Left ventricle myocardium inferior (tissue), 1 donor: ENCODE data around the gene MARCKS. TPM values are rescaled to one million over a fixed set of nuclear protein-coding genes. Genes with fewer than 3 reads are reported as not detected.
"Not testable (repeated sequence)": the region's sequence is repeated elsewhere in the genome, so short reads cannot be mapped to it uniquely, and the experiment has no call there.

ENCODE experiments used
- DNase-seq: peaks from one replicate; pipeline ENCODE4 v3.0.0-alpha.2; 2020
- H3K27ac ChIP-seq: fragments of 200-600 bp; replicated peaks from 2 replicates; pipeline ENCODE4 v1.8.0; 2021
- H3K27me3 ChIP-seq: fragments of 200-600 bp; 2 replicates; pipeline ENCODE4 v1.8.0; 2021; ENCODE audit warnings: low read depth
- H3K36me3 ChIP-seq: fragments of 200-600 bp; 2 replicates; pipeline ENCODE4 v1.8.0; 2021
- H3K4me1 ChIP-seq: fragments of 200-600 bp; 2 replicates; pipeline ENCODE4 v1.8.0; 2021
- H3K4me3 ChIP-seq: fragments of 200-600 bp; 2 replicates; pipeline ENCODE4 v1.8.0; 2021; ENCODE audit warnings: mild to moderate bottlenecking, moderate library complexity
- H3K9me3 ChIP-seq: fragments of 200-600 bp; replicated peaks from 2 replicates; pipeline ENCODE4 v1.8.0; 2021
- intact Hi-C: fragments of 100-400 bp; cut with micrococcal nuclease; formaldehyde crosslinking; loops from one replicate; pipeline ENCODE4 v1.11.0; 2022
- total RNA-seq: library from RNA; stranded (reverse); fragmentation: NEBNext Ultra II Directional; extraction: Animal tissue kit (Norgen Biotek cat#: 25700); gene quantifications from one replicate; pipeline ENCODE4 v1.2.1, GENCODE V29; 2021
- TF ChIP-seq, protein P1 (sequence below): fragments of 200-600 bp; IDR thresholded peaks from 2 replicates; pipeline ENCODE4 v1.8.0; 2021; ENCODE audit warnings: antibody characterized with exemption, mild to moderate bottlenecking, borderline replicate concordance
- donor health status: DM: no; HTN: yes; CAD: no; lungs with severe emphysema.

MARCKS gene
- total RNA-seq, 1 donor from 2014 or later = 21.0 TPM

DNA sequence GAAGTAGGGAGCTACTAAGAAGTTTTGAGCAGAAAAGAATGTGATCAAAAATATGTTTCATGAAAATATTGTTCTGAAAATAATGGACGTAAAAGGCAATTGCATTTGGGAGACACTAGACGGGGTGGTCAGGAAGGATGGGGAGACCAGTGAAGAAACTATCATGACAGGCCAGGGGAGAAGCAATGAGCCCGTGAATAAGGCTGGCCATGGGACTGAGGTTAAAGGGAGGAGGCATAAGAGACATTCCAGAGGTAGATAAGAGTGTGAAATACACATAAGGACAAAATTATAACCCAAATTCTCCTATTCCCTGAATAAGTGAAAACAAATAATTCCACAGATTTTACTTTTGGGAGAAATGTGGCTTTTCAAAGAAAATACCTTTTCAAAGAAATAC, 51.7 kb downstream of the MARCKS start:
- no peaks in the 10 kb centered on the region for H3K36me3 ChIP-seq
- H3K27me3 ChIP-seq = no peaks in the 10 kb centered on the region
- H3K9me3 ChIP-seq = no peaks in the 10 kb centered on the region
- DNase-seq = no peak
- H3K4me1 ChIP-seq = peaks cover 10% of the 10 kb centered on the region
- H3K27ac ChIP-seq = no peak overlapping the region
- no peak overlapping the region for H3K4me3 ChIP-seq
- TF ChIP-seq, protein P1, sequence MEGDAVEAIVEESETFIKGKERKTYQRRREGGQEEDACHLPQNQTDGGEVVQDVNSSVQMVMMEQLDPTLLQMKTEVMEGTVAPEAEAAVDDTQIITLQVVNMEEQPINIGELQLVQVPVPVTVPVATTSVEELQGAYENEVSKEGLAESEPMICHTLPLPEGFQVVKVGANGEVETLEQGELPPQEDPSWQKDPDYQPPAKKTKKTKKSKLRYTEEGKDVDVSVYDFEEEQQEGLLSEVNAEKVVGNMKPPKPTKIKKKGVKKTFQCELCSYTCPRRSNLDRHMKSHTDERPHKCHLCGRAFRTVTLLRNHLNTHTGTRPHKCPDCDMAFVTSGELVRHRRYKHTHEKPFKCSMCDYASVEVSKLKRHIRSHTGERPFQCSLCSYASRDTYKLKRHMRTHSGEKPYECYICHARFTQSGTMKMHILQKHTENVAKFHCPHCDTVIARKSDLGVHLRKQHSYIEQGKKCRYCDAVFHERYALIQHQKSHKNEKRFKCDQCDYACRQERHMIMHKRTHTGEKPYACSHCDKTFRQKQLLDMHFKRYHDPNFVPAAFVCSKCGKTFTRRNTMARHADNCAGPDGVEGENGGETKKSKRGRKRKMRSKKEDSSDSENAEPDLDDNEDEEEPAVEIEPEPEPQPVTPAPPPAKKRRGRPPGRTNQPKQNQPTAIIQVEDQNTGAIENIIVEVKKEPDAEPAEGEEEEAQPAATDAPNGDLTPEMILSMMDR = no peak
- intact Hi-C loops = no loop called here

DNA sequence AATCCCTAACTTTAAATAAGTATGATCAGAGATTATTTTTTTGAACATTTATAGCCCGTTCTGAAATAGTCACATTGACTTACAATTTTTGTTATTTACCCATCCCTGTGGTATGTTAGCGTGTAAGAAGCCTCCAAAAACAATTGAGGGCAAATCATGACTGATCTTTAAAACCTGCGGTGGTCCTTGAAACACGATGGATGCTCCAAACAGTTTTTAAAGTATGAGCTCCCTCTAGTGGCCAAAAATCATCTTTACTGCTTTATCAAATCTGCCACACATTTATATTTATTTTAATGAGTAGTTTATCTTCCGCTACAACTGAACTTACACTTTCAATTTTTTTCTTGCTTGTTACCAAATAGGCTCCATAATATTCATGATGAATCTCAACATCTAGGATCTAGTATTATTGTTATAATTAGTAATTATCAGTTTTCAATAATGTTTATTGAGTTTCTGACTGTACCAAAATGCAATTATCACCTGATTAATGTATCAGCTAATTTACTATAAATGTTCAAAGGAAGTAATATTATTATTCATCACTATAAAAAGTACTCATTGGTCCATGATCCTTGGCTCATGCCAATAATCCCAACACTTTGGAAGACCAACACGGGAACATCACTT, 52.2 kb downstream of the MARCKS start:
- Histone ChIP-seq H3K4me1 (peaks cover 4% of the 10 kb centered on the region), H3K27me3 (no peaks in the 10 kb centered on the region), H3K9me3 (no peaks in the 10 kb centered on the region), H3K36me3 (no peaks in the 10 kb centered on the region), H3K4me3 (no peak overlapping the region), H3K27ac (no peak overlapping the region)
- TF ChIP-seq, protein P1 = peak; percentile 80
- intact Hi-C loops = no loop called here
- no peak for DNase-seq

DNA sequence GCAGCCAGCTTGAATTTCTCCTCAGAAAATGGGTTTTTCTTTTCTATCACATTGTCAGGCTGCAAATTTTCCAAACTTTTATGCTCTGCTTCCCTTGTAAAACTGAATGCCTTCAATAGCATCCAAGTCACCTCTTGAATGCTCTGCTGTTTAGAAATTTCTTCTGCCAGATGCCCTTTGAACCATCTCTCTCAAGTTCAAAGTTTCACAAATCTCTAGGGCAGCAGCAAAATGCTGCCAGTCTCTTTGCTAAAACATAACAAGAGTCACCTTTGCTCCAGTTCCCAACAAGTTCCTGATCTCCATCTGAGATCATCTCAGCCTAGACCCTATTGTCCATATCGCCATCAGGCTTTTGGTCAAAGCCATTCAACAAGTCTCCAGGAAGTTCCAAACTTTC, 53.1 kb downstream of the MARCKS start:
- intact Hi-C loops = loop anchor here (10.0 kb wide), 1 partner anchor 45 kb away; no protein-coding TSS in a partner anchor
- H3K27ac ChIP-seq, H3K36me3 ChIP-seq, H3K27me3 ChIP-seq, H3K4me1 ChIP-seq, H3K4me3 ChIP-seq, DNase-seq, H3K9me3 ChIP-seq: not testable (repeated sequence)

Other genes starting within 250 kb of the MARCKS start
- 44.3 TPM for gene HDAC2, start 113.8 kb downstream of the MARCKS start, total RNA-seq